Esophagus squamous epithelium (tissue), 5 donors: Measurements from ENCODE around the gene NFAT5. TPM values are rescaled to one million over a fixed set of nuclear protein-coding genes. Genes with fewer than 3 reads are reported as not detected.

Experiments
- DNase-seq: peaks from one replicate; lab custom pipeline; 2025; lab: John Stamatoyannopoulos, UW
- H3K27ac ChIP-seq, 4 donors: fragments of 200-600 bp; sonication (generic); one replicate each; pipeline ENCODE4 v1.5.1; 2016 to 2019; ENCODE audit warnings: mild to moderate bottlenecking in 1 of 4
- H3K27me3 ChIP-seq, 4 donors: fragments of 200-600 bp; sonication (generic); 1 replicate in 3 of 4; 2 replicates in 1 of 4; pipeline versions ENCODE4 v1.5.1 to v1.6.0; 2017 to 2021; ENCODE audit warnings: antibody characterized with exemption in 1 of 4
- H3K36me3 ChIP-seq, 3 donors: fragments of 200-600 bp; sonication (generic); one replicate each; pipeline ENCODE4 v1.5.1; 2016 to 2019
- H3K4me1 ChIP-seq, 3 donors: fragments of 200-600 bp; sonication (generic); one replicate each; pipeline ENCODE4 v1.5.1; 2017 to 2019
- H3K4me3 ChIP-seq, 4 donors: fragments of 200-600 bp; sonication (generic); 1 replicate in 3 of 4; 2 replicates in 1 of 4; pipeline ENCODE4 v1.5.1; 2016 to 2019; ENCODE audit warnings: mild to moderate bottlenecking in 2 of 4, moderate library complexity in 1 of 4
- H3K9me3 ChIP-seq, 3 donors: fragments of 200-600 bp; sonication (generic); one replicate each; pipeline ENCODE4 v1.5.1; 2016 to 2019
- CTCF ChIP-seq, 6 experiments: fragments of 450-650 bp in 4 of 6; fragments of 200-600 bp in 2 of 6; sonication (generic) in 2 of 6; IDR thresholded peaks; one replicate each; pipeline ENCODE4 v1.5.1; 2016 to 2019; ENCODE audit warnings: antibody characterized with exemption in 6 of 6, mild to moderate bottlenecking in 4 of 6, moderate library complexity in 4 of 6
- POLR2A ChIP-seq, 4 donors: fragments of 450-650 bp; IDR thresholded peaks; one replicate each; pipeline ENCODE4 v1.6.1; 2017; ENCODE audit warnings: antibody characterized with exemption in 4 of 4, mild to moderate bottlenecking in 4 of 4, moderate library complexity in 3 of 4
- WGBS, 2 donors: methylation state at CpG; one replicate each; pipeline ENCODE4 v1.1.5; 2018; 5-methylcytosine and 5-hydroxymethylcytosine counted together
- intact Hi-C: fragments of 100-400 bp; cut with DNase I; formaldehyde crosslinking; loops from one replicate; pipeline ENCODE4 v1.15.0; 2022
- total RNA-seq, 4 donors: library from RNA; depleted of rRNA; stranded (reverse); fragments of >200 nt; gene quantifications; one replicate each; pipeline ENCODE4 v1.1.0, GENCODE V29; 2016
- donor health status: DM: yes; HTN: yes; CAD: no.

The NFAT5 gene
- total RNA-seq, 4 donors from 2014 or later, result 15.7 to 59.3 (median 30.1) TPM

- no peak for DNase-seq
- peaks cover 18 to 64% (median 30%) of the 10 kb centered on the region in 3 donors for H3K4me1 ChIP-seq
- H3K9me3 ChIP-seq, result no peaks in the 10 kb centered on the region
- no peaks in the 10 kb centered on the region for H3K27me3 ChIP-seq
- H3K27ac ChIP-seq, result peak overlapping the region in 2 of 4 donors; percentile 5 to 28
- no peak overlapping the region for H3K4me3 ChIP-seq
- intact Hi-C loops, result no loop called here
- TF ChIP-seq CTCF (IDR thresholded peaks at IDR 0.05) (no peak), POLR2A (IDR thresholded peaks at IDR 0.05) (no peak)
- peaks cover 0 to 16% (median 0%) of the 10 kb centered on the region in 3 donors for H3K36me3 ChIP-seq
Observed at GRCh38 chr16:69611103-69611640, 45.4 kb downstream of the NFAT5 start.

DNA sequence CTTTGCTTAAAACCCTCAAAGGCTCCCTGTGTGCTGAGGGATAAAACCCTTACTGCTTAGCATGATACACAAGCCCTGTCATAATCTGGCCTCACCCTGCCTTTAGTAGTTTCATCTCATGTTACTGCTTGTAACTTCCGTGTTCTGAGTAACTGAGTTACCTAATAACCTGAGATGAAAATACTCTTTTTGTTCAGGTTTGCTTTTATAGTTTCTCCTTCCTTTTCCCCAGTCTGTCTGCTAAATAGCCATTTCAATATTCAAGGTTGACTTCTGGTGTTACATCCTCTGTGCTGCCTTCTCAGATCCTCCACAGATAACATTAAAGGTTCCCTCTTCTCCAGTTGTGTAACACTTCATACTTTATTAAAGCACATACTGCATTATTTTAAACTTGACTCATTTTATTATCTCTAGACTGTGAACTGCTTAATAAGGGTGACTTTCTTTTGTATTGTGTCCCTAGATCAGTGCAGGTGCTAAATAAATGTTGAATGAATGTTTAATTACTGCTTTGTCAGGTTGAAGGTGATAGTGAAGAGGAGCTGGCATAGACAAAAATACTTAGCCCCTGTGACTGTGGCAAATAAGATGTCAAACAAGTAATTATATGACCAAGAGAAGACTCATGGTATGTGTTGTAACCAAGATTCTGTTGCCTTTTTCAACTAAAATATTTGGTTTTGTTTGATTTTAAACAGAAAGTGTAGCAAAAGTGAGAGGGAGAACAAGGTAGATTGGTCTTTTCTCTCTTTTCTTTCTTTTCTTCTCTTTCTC, 47.8 kb downstream of the NFAT5 start:
- TF ChIP-seq POLR2A (IDR thresholded peaks at IDR 0.05) (no peak), CTCF (IDR thresholded peaks at IDR 0.05) (no peak)
- Histone ChIP-seq H3K4me1 (peaks cover 23 to 77% (median 37%) of the 10 kb centered on the region in 3 donors), H3K9me3 (no peaks in the 10 kb centered on the region), H3K36me3 (peaks cover 0 to 5% (median 0%) of the 10 kb centered on the region in 3 donors), H3K27ac (peak overlapping the region; percentile 73 to 88 (median 80)), H3K4me3 (no peak overlapping the region), H3K27me3 (no peaks in the 10 kb centered on the region)
- intact Hi-C loops, result no loop called here
- WGBS, 2 donors, result 35 to 44% methylated on average over 1 of the region's 1 CpG
- DNase-seq, result no peak

GRCh38 chr16:69615528-69615927, 49.8 kb downstream of the NFAT5 start:
- intact Hi-C loops, result no loop called here
- H3K27me3 ChIP-seq, result no peaks in the 10 kb centered on the region
- H3K27ac ChIP-seq, result no peak overlapping the region
- no peaks in the 10 kb centered on the region for H3K36me3 ChIP-seq
- peaks cover 33 to 82% (median 55%) of the 10 kb centered on the region in 3 donors for H3K4me1 ChIP-seq
- H3K4me3 ChIP-seq, result no peak overlapping the region
- no peak for DNase-seq
- H3K9me3 ChIP-seq, result no peaks in the 10 kb centered on the region
- 93 to 98% methylated on average over 2 of the region's 2 CpGs for WGBS, 2 donors
- TF ChIP-seq CTCF (IDR thresholded peaks at IDR 0.05), result no peak
- TF ChIP-seq POLR2A (IDR thresholded peaks at IDR 0.05), result no peak

GRCh38 chr16:69616082-69616481, 50.3 kb downstream of the NFAT5 start:
- H3K4me3 ChIP-seq, result no peak overlapping the region
- no peaks in the 10 kb centered on the region for H3K36me3 ChIP-seq
- no peaks in the 10 kb centered on the region for H3K27me3 ChIP-seq
- DNase-seq, result no peak
- no peaks in the 10 kb centered on the region for H3K9me3 ChIP-seq
- peaks cover 28 to 82% (median 54%) of the 10 kb centered on the region in 3 donors for H3K4me1 ChIP-seq
- TF ChIP-seq CTCF (IDR thresholded peaks at IDR 0.05) (no peak), POLR2A (IDR thresholded peaks at IDR 0.05) (no peak)
- WGBS, 2 donors, result 88 to 94% methylated on average over 4 of the region's 4 CpGs
- no peak overlapping the region for H3K27ac ChIP-seq
- intact Hi-C loops, result no loop called here

GRCh38 chr16:69618307-69618706, 52.5 kb downstream of the NFAT5 start:
- intact Hi-C loops, result no loop called here
- H3K4me3 ChIP-seq, result no peak overlapping the region
- DNase-seq, result no peak
- H3K27me3 ChIP-seq, result no peaks in the 10 kb centered on the region
- H3K27ac ChIP-seq, result peak overlapping the region in 2 of 4 donors; percentile 20 to 50
- peaks cover 18 to 66% (median 38%) of the 10 kb centered on the region in 3 donors for H3K4me1 ChIP-seq
- no peaks in the 10 kb centered on the region for H3K9me3 ChIP-seq
- no peaks in the 10 kb centered on the region for H3K36me3 ChIP-seq
- TF ChIP-seq CTCF (IDR thresholded peaks at IDR 0.05), result no peak
- TF ChIP-seq POLR2A (IDR thresholded peaks at IDR 0.05), result no peak
- WGBS, 2 donors, result 14 to 15% methylated on average over 1 of the region's 1 CpG
